Thoracic aorta (tissue), 2 donors: ENCODE measurements around the gene SNN. TPM values are rescaled to one million over a fixed set of nuclear protein-coding genes. Genes with fewer than 3 reads are reported as not detected.

ENCODE experiments used
- ATAC-seq: fragments of 150-250 bp; one replicate; pipeline ENCODE4 v1.8.0; 2017; ENCODE audit warnings: low read depth; ENCODE audit not compliant: insufficient number of reproducible peaks, low FRiP score
- DNase-seq: peaks from one replicate; pipeline ENCODE4 v3.0.0-alpha.2; 2020; ENCODE audit warnings: low spot score
- H3K27ac ChIP-seq, 2 donors: fragments of 200-600 bp; sonication (generic); 1 replicate in 1 of 2; 2 replicates in 1 of 2; pipeline ENCODE4 v1.5.1; 2016; ENCODE audit warnings: mild to moderate bottlenecking in 2 of 2, moderate library complexity in 2 of 2
- H3K27me3 ChIP-seq: fragments of 200-600 bp; sonication (generic); replicated peaks from 2 replicates; pipeline ENCODE4 v1.6.0; 2016; ENCODE audit warnings: mild to moderate bottlenecking; ENCODE audit not compliant: insufficient read depth
- H3K36me3 ChIP-seq: fragments of 200-600 bp; sonication (generic); one replicate; pipeline ENCODE4 v1.5.1; 2016
- H3K4me1 ChIP-seq, 2 donors: fragments of 200-600 bp; sonication (generic); 1 replicate in 1 of 2; 2 replicates in 1 of 2; pipeline versions ENCODE4 v1.5.1 to v1.6.0; 2016; ENCODE audit warnings: low read depth in 2 of 2, mild to moderate bottlenecking in 1 of 2; ENCODE audit not compliant: control insufficient read depth in 1 of 2
- H3K4me3 ChIP-seq: fragments of 200-600 bp; sonication (generic); 2 replicates; pipeline ENCODE4 v1.5.1; 2016; ENCODE audit warnings: mild to moderate bottlenecking
- H3K9me3 ChIP-seq: fragments of 200-600 bp; sonication (generic); 2 replicates; pipeline ENCODE4 v1.5.1; 2016
- CTCF ChIP-seq: fragments of 200-600 bp; sonication (generic); IDR thresholded peaks from one replicate; pipeline ENCODE4 v1.5.1; 2019; ENCODE audit warnings: antibody characterized with exemption
- total RNA-seq, 2 donors: library from RNA; depleted of rRNA; stranded (reverse); fragments of >200 nt; gene quantifications; one replicate each; pipeline versions ENCODE4 v1.1.0 to v1.2.3, GENCODE V29; 2016

The SNN gene
- total RNA-seq, 2 donors from 2014 or later = 14.6 to 21.4 TPM

DNA sequence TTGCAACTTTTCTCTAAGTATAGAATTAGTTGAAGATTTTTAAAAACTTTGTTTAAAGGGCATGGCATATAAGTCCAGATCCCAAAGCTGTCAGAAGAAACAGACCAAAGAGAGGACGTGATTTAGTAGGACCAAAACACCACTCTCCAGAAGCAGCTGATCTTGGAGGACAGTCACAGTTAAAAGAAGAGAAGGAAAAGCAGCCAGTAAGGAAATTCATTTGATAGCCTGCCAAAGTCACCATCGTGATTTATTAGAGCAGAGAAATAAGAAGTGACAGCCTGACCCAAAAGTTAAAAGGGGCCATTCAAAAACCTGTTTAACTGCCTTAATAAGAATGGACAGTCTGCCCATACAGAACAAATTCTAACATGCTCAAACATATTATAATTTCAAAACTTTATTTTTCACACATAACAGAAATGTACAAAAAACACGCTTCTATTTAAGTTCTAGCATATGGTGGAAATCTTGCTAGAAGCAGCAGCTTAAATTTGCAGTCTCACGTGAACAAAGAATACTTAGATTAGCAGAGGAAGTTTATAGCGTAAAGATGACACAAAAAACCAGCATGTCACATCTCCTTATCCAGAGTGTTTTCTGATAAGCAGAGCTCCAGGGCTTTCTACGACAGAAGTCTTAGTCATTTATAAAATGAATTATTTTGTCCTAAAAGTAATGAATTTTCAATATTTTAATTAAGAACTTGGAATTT is 37.2 kb downstream of the SNN start:
- H3K27ac ChIP-seq = no peak overlapping the region

GRCh38 chr16:11706180-11706742 is 38.0 kb downstream of the SNN start:
- Histone ChIP-seq H3K36me3 (peaks cover 7% of the 10 kb centered on the region), H3K27ac (no peak overlapping the region)
- no peak for TF ChIP-seq CTCF

More for the DNA sequence above, 37.2 kb downstream of the SNN start:
- Histone ChIP-seq H3K27me3 (no peaks in the 10 kb centered on the region), H3K4me3 (no peak overlapping the region), H3K36me3 (peaks cover 7% of the 10 kb centered on the region), H3K9me3 (no peaks in the 10 kb centered on the region), H3K4me1 (peaks cover 2 to 13% of the 10 kb centered on the region in 2 donors)
- no peak for TF ChIP-seq CTCF
- ATAC-seq (no peak), DNase-seq (no peak)

GRCh38 chr16:11707679-11708197 is 39.5 kb downstream of the SNN start:
- no peaks in the 10 kb centered on the region for H3K27me3 ChIP-seq
- H3K4me3 ChIP-seq = no peak overlapping the region
- DNase-seq (no peak), ATAC-seq (no peak)
- peaks cover 2 to 13% of the 10 kb centered on the region in 2 donors for H3K4me1 ChIP-seq
- H3K27ac ChIP-seq = no peak overlapping the region
- TF ChIP-seq CTCF = no peak
- peaks cover 11% of the 10 kb centered on the region for H3K36me3 ChIP-seq
- no peaks in the 10 kb centered on the region for H3K9me3 ChIP-seq

More at GRCh38 chr16:11706180-11706742, 38.0 kb downstream of the SNN start:
- ATAC-seq = no peak
- DNase-seq = no peak
- Histone ChIP-seq H3K9me3 (no peaks in the 10 kb centered on the region), H3K4me1 (peaks cover 2 to 13% of the 10 kb centered on the region in 2 donors), H3K4me3 (no peak overlapping the region), H3K27me3 (no peaks in the 10 kb centered on the region)

GRCh38 chr16:11708421-11708820 is 40.2 kb downstream of the SNN start:
- TF ChIP-seq CTCF = no peak
- Histone ChIP-seq H3K27ac (no peak overlapping the region), H3K27me3 (no peaks in the 10 kb centered on the region), H3K36me3 (peaks cover 11% of the 10 kb centered on the region), H3K4me3 (no peak overlapping the region), H3K4me1 (peaks cover 2 to 13% of the 10 kb centered on the region in 2 donors), H3K9me3 (no peaks in the 10 kb centered on the region)
- no peak for DNase-seq
- no peak for ATAC-seq

DNA sequence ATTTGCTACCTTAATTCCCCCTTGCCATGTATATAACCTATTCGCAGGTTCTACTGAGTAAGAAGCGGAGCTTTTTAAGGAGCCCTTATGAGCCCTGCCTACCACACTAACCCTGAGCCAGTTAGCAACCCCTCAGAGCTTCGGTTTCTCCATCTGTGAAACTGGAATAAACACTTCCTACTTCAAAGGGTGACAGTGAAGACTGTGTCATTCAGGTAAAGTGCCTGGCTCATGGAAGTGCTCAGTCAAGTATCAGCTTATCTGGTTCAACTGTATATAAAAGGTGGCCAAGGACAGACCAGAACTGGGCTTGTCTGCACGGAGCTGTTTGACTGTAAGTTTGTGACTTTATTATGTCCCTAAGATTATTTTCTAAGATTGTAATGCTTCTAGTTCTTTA is 43.4 kb downstream of the SNN start:
- Histone ChIP-seq H3K9me3 (no peaks in the 10 kb centered on the region), H3K27ac (no peak overlapping the region), H3K4me1 (peaks cover 0 to 4% of the 10 kb centered on the region in 2 donors), H3K27me3 (no peaks in the 10 kb centered on the region), H3K4me3 (no peak overlapping the region), H3K36me3 (peaks cover 11% of the 10 kb centered on the region)
- no peak for DNase-seq
- TF ChIP-seq CTCF = no peak
- ATAC-seq = no peak
